HG02938 (cell line): Measurements from ENCODE around the gene ANKHD1.

Experiments used
- ATAC-seq: cut with Tn5 transposase; IDR thresholded peaks from one replicate; pipeline ENCODE4 v1.9.1; 2021; ENCODE audit warnings: mild to moderate bottlenecking, moderate library complexity; ENCODE audit not compliant: unreplicated experiment

The ANKHD1 gene

GRCh38 chr5:140401362-140402257, at the start of gene ANKHD1:
Gene ANKHD1 (plus strand): TSS chr5:140401833. CDS start chr5:140401968, 135 bp downstream.
- ATAC-seq = peak; percentile 81

GRCh38 chr5:140355546-140355945, 46.1 kb upstream of the ANKHD1 start:
- ATAC-seq = no peak

- peak; percentile 9 for ATAC-seq
Measured at GRCh38 chr5:140356853-140357725, 44.5 kb upstream of the ANKHD1 start.

- peak; percentile 93 for ATAC-seq
Measured at GRCh38 chr5:140357726-140358093, 43.9 kb upstream of the ANKHD1 start.

- no peak for ATAC-seq
Measured at GRCh38 chr5:140358738-140359310, 42.8 kb upstream of the ANKHD1 start.

GRCh38 chr5:140360101-140360500, 41.5 kb upstream of the ANKHD1 start, which contains the start of gene SLC4A9:
Gene SLC4A9 (plus strand): TSS chr5:140360194. CDS start chr5:140360237, 43 bp downstream.
- ATAC-seq = no peak

- ATAC-seq = no peak
Measured at GRCh38 chr5:140360681-140361479, 40.8 kb upstream of the ANKHD1 start.

GRCh38 chr5:140361901-140362300, 39.7 kb upstream of the ANKHD1 start:
- ATAC-seq = no peak

GRCh38 chr5:140362311-140362710, 39.3 kb upstream of the ANKHD1 start:
- no peak for ATAC-seq

GRCh38 chr5:140362875-140363630, 38.6 kb upstream of the ANKHD1 start:
- peak; percentile 78 for ATAC-seq

- no peak for ATAC-seq
Measured at GRCh38 chr5:140363631-140364471, 37.8 kb upstream of the ANKHD1 start.

- ATAC-seq = no peak
Measured at GRCh38 chr5:140364472-140364765, 37.2 kb upstream of the ANKHD1 start.

GRCh38 chr5:140365282-140365681, 36.4 kb upstream of the ANKHD1 start:
- ATAC-seq = no peak

GRCh38 chr5:140365941-140366340, 35.7 kb upstream of the ANKHD1 start:
- ATAC-seq = no peak

GRCh38 chr5:140366589-140367255, 34.9 kb upstream of the ANKHD1 start:
- no peak for ATAC-seq

GRCh38 chr5:140367256-140368013, 34.2 kb upstream of the ANKHD1 start:
- no peak for ATAC-seq

- ATAC-seq = no peak
Measured at GRCh38 chr5:140371356-140372151, 30.1 kb upstream of the ANKHD1 start.
